Measurements from ENCODE around the gene BAZ1A.

DNA sequence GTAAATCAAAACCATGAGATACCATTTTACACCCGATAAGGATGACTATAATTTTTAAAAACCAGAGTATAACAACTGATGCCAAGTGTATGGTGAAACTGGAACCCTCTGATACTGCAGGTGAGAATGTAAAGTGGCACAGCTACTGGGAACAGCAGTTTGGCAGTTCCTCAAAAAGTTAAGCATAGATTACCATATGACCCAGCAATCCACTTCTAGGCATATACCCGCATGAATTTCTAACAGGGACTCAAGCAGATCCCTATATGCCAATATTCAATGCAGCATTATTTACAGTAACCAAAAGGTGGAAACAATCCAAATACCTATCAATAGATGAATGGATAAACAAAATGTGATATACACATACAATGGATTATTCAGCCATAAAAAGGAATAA lies 57.4 kb downstream of the BAZ1A start:
- TF ChIP-seq, protein P1, sequence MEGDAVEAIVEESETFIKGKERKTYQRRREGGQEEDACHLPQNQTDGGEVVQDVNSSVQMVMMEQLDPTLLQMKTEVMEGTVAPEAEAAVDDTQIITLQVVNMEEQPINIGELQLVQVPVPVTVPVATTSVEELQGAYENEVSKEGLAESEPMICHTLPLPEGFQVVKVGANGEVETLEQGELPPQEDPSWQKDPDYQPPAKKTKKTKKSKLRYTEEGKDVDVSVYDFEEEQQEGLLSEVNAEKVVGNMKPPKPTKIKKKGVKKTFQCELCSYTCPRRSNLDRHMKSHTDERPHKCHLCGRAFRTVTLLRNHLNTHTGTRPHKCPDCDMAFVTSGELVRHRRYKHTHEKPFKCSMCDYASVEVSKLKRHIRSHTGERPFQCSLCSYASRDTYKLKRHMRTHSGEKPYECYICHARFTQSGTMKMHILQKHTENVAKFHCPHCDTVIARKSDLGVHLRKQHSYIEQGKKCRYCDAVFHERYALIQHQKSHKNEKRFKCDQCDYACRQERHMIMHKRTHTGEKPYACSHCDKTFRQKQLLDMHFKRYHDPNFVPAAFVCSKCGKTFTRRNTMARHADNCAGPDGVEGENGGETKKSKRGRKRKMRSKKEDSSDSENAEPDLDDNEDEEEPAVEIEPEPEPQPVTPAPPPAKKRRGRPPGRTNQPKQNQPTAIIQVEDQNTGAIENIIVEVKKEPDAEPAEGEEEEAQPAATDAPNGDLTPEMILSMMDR (IDR thresholded peaks at IDR 0.05), result no peak
- no peak for TF ChIP-seq POLR2AphosphoS5 (IDR thresholded peaks at IDR 0.05)
